Astrocyte of the cerebellum (primary cell): ENCODE results near the gene ZDHHC4.
"Not testable (repeated sequence)": the region's sequence is repeated elsewhere in the genome, so short reads cannot be mapped to it uniquely, and the experiment has no call there.

Experiments used
- DNase-seq: peaks from one replicate; pipeline ENCODE4 v3.0.0-alpha.2; 2011; ENCODE audit warnings: low read depth
- H3K4me3 ChIP-seq: 2 replicates; pipeline ENCODE4 v1.5.1; 2011; ENCODE audit warnings: mild to moderate bottlenecking, low read depth, low read length, moderate library complexity
- in situ Hi-C: cut with HindIII; loops from 2 replicates; pipeline ENCODE4 v1.10.0; 2017; ENCODE audit warnings: low sequenced_read_pairs
- TF ChIP-seq, protein P1 (sequence below): IDR thresholded peaks from 2 replicates; pipeline ENCODE4 v1.5.1; 2012; ENCODE audit warnings: low read length, low read depth, moderate library complexity, mild to moderate bottlenecking; ENCODE audit errors: missing control alignments

The ZDHHC4 gene

DNA sequence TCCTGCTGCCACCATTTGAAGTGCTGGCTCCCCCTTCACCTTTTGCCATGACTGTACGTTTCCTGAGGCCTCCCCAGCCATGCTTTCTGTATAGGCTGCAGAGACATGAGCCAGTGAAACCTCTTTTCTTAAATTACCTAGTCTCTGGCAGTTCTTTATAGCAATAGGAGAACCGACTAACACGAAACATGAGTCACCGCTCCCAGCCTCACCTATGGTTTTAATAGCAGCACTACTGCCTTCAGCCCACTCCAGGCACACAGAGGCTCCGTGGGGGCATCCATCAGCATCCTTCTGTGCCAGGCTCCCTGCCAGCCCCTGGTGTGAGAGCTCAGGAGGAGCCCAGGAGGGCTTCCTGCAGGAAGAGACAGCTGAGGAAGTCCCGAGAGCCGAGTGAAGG is 54.4 kb downstream of the ZDHHC4 start:
- no peak for DNase-seq
- TF ChIP-seq, protein P1, sequence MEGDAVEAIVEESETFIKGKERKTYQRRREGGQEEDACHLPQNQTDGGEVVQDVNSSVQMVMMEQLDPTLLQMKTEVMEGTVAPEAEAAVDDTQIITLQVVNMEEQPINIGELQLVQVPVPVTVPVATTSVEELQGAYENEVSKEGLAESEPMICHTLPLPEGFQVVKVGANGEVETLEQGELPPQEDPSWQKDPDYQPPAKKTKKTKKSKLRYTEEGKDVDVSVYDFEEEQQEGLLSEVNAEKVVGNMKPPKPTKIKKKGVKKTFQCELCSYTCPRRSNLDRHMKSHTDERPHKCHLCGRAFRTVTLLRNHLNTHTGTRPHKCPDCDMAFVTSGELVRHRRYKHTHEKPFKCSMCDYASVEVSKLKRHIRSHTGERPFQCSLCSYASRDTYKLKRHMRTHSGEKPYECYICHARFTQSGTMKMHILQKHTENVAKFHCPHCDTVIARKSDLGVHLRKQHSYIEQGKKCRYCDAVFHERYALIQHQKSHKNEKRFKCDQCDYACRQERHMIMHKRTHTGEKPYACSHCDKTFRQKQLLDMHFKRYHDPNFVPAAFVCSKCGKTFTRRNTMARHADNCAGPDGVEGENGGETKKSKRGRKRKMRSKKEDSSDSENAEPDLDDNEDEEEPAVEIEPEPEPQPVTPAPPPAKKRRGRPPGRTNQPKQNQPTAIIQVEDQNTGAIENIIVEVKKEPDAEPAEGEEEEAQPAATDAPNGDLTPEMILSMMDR = no peak
- H3K4me3 ChIP-seq = no peak overlapping the region
- in situ Hi-C loops = loop anchor here (10.0 kb wide), 1 partner anchor 87 kb away; no protein-coding TSS in a partner anchor

DNA sequence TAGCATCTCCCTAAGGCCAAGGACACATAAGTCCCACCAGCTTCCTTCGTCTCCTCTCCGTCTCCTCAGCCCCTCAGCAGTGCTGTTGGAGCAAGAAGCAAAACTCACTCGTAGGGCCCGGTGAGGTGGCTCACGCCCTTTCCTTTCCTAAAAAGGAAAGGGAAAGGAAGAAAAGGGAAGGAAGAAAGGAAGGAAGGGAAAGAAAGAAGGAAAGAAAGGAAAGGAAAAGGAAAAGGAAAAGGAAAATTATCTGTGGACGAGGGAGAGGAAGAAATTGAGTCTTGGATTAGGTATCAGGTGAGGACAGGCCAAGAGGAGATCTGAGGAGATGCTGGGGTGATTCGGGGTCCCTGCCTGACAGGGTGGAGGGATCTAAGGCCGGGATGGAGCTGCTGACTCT is 56.8 kb downstream of the ZDHHC4 start:
- no peak for DNase-seq
- H3K4me3 ChIP-seq = no peak overlapping the region
- TF ChIP-seq, protein P1 = no peak
- in situ Hi-C loops = loop anchor here (10.0 kb wide), 1 partner anchor 89 kb away; no protein-coding TSS in a partner anchor

DNA sequence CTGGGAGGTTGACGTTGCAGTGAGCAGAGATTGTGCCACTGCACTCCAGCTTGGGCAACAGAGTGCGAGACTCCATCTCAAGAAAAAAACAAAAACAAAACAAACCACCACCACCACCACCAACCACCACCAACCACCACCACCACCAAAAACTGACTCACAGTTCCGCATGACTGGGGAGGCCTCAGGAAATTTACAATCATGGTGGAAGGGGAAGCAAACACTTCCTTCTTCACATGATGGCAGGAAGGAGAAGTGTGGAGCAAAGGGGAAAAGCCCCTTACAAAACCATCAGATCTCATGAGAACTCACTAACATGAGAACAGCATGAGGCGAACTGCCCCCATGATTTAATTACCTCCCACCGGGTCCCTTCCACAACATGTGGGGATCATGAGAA is 57.7 kb downstream of the ZDHHC4 start:
- in situ Hi-C loops = loop anchor here (10.0 kb wide), 1 partner anchor 90 kb away; no protein-coding TSS in a partner anchor
- not testable (repeated sequence) for DNase-seq, H3K4me3 ChIP-seq

DNA sequence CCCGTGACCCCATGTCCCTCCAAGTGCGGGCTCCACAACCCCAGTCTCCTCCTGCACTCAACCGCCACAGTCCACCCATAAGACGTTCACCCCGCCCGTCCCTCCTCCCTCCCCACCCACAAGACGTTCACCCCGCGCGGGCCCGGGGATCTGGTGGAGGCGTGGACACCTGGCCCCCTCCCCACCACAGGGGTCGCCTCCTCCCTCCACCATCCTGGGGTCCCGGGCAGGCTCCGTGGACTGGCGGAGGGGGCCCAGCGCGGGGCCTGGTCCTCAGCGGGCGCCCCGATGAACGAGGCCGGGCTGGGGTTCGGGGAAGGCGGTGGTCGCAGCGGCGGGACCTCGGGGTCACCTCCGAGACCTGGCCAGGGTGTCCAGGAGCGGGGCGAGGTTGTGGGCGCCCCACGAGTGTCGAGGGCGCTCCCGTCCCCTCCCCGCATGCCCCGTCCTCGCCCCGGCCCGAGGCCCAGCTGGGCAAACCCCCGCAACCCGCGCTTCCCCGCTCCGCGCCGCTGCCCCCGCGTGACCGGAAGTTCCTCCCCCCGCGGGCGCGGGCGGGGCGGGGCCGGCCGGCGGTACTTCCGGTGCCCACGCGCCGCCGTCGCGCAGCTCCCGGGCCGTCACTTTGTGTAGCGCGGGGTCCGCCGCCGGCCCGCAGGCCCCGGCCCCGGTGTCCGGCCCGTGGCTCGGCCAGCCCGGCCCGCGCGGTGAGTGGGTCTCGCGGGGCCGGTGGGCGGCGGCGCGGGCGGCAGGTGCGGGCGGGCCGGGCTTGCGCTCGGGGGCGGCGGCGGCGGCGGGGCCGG is 59.7 kb downstream of the ZDHHC4 start, which contains the start of gene ZNF316:
ZNF316 (plus strand) TSS at position 578 of the 803 bp plus-strand sequence. CDS start 5,092 bp downstream, outside the sequence.
- DNase-seq = no peak
- in situ Hi-C loops = loop anchor here (10.0 kb wide), 1 partner anchor 92 kb away; no protein-coding TSS in a partner anchor
- peak within 1 kb of the TSS; percentile 67 for H3K4me3 ChIP-seq
- TF ChIP-seq, protein P1 = no peak

DNA sequence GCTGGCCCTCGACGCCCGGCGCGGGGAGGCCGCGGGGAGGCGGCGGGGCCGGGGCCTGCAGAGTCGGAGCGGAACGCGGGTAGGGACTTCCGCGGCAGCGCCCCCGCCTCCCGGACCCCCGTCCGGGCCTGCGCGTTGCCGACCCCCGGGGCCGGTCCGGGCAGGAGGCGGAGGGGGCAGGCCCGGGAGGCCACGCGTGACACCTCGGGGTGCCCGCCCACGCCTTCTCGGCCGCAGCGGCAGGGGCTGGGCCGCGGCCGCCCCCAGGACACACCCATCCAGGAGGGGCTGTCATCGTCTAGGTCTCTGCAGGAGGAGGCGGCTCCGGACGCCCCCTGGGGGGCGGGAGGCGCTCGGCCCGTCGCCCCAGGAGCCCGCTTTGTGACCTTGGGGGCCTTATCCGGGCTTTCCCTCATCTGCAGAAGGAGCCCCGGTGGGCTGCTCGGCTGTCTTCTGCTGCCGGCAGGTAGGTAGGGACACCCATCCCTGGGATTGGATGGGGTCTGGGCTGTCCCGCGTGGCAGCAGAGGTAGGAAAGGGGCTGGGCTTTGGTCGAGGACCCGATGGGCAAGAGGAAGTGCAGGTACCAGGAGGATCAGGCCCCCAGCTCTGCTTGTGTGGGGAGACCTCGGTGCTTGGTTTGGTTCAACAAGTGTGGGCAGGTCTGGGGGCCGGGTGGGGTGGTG is 60.4 kb downstream of the ZDHHC4 start:
- peak overlapping the region; percentile 67 for H3K4me3 ChIP-seq
- in situ Hi-C loops = loop anchor here (10.0 kb wide), 1 partner anchor 93 kb away; no protein-coding TSS in a partner anchor
- DNase-seq = no peak
- TF ChIP-seq, protein P1 = no peak
